ENCODE measurements around the gene NOL6.

DNA sequence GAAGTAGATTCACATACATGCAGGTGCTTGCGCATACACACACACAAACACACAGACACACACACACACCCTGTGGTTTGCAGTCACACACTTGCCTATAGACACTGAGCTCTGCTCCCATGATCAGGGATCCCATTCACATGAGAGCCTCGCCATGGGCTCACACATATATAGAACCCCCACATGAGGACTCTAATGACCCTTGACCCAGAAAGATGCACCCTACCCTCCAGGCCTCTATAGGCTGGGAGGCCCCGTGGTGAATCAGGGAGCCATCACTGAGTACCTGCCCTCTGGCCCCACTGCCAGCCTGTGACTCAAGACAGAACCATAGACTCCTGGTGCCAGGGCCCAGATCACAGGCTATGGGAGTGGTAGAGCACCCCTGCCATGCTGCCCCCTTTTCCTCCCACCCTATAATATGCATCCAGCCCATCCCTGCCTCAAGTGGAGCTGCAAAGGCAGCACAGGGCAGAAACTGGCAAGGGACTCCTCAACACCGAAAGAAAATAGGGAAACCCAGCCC lies 23.0 kb downstream of the NOL6 start:
- no peak for TF ChIP-seq POLR2A (IDR thresholded peaks at IDR 0.05; ENCODE audit: low read depth, low read length)
- no peak for TF ChIP-seq POLR2AphosphoS5 (IDR thresholded peaks at IDR 0.05; ENCODE audit: low read depth, low read length)
- TF ChIP-seq POU2F2 (IDR thresholded peaks at IDR 0.05; ENCODE audit: low read depth, low read length) = no peak
